ENCODE measurements around the gene CHI3L1.

The CHI3L1 gene

GRCh38 chr1:203167026-203167912 lies 19.2 kb downstream of the CHI3L1 start:
- DNase-seq = no peak

- DNase-seq = no peak
Measured at GRCh38 chr1:203166192-203166940, 20.1 kb downstream of the CHI3L1 start.

GRCh38 chr1:203165800-203166161 lies 20.7 kb downstream of the CHI3L1 start:
- DNase-seq = no peak

GRCh38 chr1:203165101-203165799 lies 21.3 kb downstream of the CHI3L1 start:
- DNase-seq = no peak

- DNase-seq = no peak
Measured at GRCh38 chr1:203163891-203164635, 22.4 kb downstream of the CHI3L1 start.

- DNase-seq = no peak
Measured at GRCh38 chr1:203162403-203162802, 24.1 kb downstream of the CHI3L1 start.

GRCh38 chr1:203161703-203162102 lies 24.8 kb downstream of the CHI3L1 start:
- DNase-seq = no peak

GRCh38 chr1:203161175-203161574 lies 25.3 kb downstream of the CHI3L1 start:
- no peak for DNase-seq

- DNase-seq = no peak
Measured at GRCh38 chr1:203159844-203160243, 26.7 kb downstream of the CHI3L1 start.

GRCh38 chr1:203158960-203159665 lies 27.4 kb downstream of the CHI3L1 start:
- no peak for DNase-seq

GRCh38 chr1:203158423-203158822 lies 28.1 kb downstream of the CHI3L1 start:
- DNase-seq = no peak

GRCh38 chr1:203156280-203156679 lies 30.2 kb downstream of the CHI3L1 start:
- no peak for DNase-seq

- peak; percentile 79 for DNase-seq
Measured at GRCh38 chr1:203153989-203154821, 32.3 kb downstream of the CHI3L1 start.

- no peak for DNase-seq
Measured at GRCh38 chr1:203153051-203153988, 33.2 kb downstream of the CHI3L1 start.

GRCh38 chr1:203152158-203153034 lies 34.1 kb downstream of the CHI3L1 start:
- DNase-seq = no peak

- DNase-seq = no peak
Measured at GRCh38 chr1:203151362-203152157, 34.9 kb downstream of the CHI3L1 start.

GRCh38 chr1:203150511-203151297 lies 35.8 kb downstream of the CHI3L1 start:
- DNase-seq = no peak

All from EL (cell line).